Calu3 (cell line): ENCODE results near the gene HCLS1. TPM values are rescaled to one million over a fixed set of nuclear protein-coding genes. Genes with fewer than 3 reads are reported as not detected.
"Not testable (repeated sequence)": the region's sequence is repeated elsewhere in the genome, so short reads cannot be mapped to it uniquely, and the experiment has no call there.

Source experiments
- BruUV-seq: library from RNA; stranded (reverse); fragments of 400-500 nt; replicated peaks from 2 replicates; lab custom pipeline; 2021; lab: Mats Ljungman, UMichigan
- CTCF ChIA-PET: fragments of 300-600 bp; sonication (Branson Sonifier 250); formaldehyde crosslinking; loops from one replicate; lab custom pipeline; 2022; ENCODE audit warnings: antibody characterized with exemption; lab: Charles Lee
- DNase-seq: peaks from one replicate; pipeline ENCODE4 v3.0.0; 2022
- H3K27ac Mint-ChIP-seq: one replicate; pipeline ENCODE4 v1.8.0; 2022; ENCODE audit warnings: mixed read lengths; ENCODE audit not compliant: unreplicated experiment
- H3K27me3 Mint-ChIP-seq: one replicate; pipeline ENCODE4 v1.8.0; 2022; ENCODE audit warnings: mixed read lengths; ENCODE audit not compliant: unreplicated experiment
- H3K36me3 Mint-ChIP-seq: one replicate; pipeline ENCODE4 v1.8.0; 2022; ENCODE audit warnings: mild to moderate bottlenecking, moderate library complexity, mixed read lengths; ENCODE audit not compliant: insufficient read depth, unreplicated experiment
- H3K4me1 Mint-ChIP-seq: one replicate; pipeline ENCODE4 v1.8.0; 2022; ENCODE audit warnings: mild to moderate bottlenecking, low read depth, mixed read lengths; ENCODE audit not compliant: unreplicated experiment
- H3K4me3 Mint-ChIP-seq: one replicate; pipeline ENCODE4 v1.8.0; 2022; ENCODE audit warnings: mild to moderate bottlenecking, low read depth, moderate library complexity, mixed read lengths; ENCODE audit not compliant: unreplicated experiment
- H3K9me3 Mint-ChIP-seq: one replicate; pipeline ENCODE4 v1.8.0; 2022; ENCODE audit warnings: low read depth, mixed read lengths; ENCODE audit not compliant: unreplicated experiment
- CTCF ChIP-seq: fragments of 200-600 bp; IDR thresholded peaks from one replicate; pipeline ENCODE4 v1.8.0; 2022; ENCODE audit warnings: antibody characterized with exemption; ENCODE audit not compliant: unreplicated experiment
- intact Hi-C: fragments of 100-400 bp; cut with micrococcal nuclease; formaldehyde crosslinking; loops from one replicate; pipeline ENCODE4 v1.10.0; 2022; ENCODE audit not compliant: unreplicated experiment
- total RNA-seq: library from RNA; stranded (reverse); gene quantifications from 2 replicates; pipeline ENCODE4 v1.2.3, GENCODE V29; 2022

The HCLS1 gene
- total RNA-seq, 1 experiment from 2014 or later: 1.2 TPM

GRCh38 chr3:121692010-121692699 is 31.5 kb upstream of the HCLS1 start:
- Mint-ChIP-seq H3K27me3 (no peaks in the 10 kb centered on the region), H3K4me3 (no peak overlapping the region), H3K27ac (peak overlapping the region; percentile 22), H3K36me3 (peaks cover 11% of the 10 kb centered on the region), H3K9me3 (no peaks in the 10 kb centered on the region), H3K4me1 (no peaks in the 10 kb centered on the region)
- no peak for TF ChIP-seq CTCF
- no peak for DNase-seq
- CTCF ChIA-PET: no interaction called here
- BruUV-seq: no TSS peak
- intact Hi-C loops: no loop called here

GRCh38 chr3:121690777-121691405 is 30.2 kb upstream of the HCLS1 start:
- H3K4me1 Mint-ChIP-seq: no peaks in the 10 kb centered on the region
- peaks cover 11% of the 10 kb centered on the region for H3K36me3 Mint-ChIP-seq
- H3K4me3 Mint-ChIP-seq: no peak overlapping the region
- H3K27me3 Mint-ChIP-seq: no peaks in the 10 kb centered on the region
- TF ChIP-seq CTCF: no peak
- CTCF ChIA-PET: no interaction called here
- intact Hi-C loops: no loop called here
- no peak for DNase-seq
- no TSS peak for BruUV-seq
- no peaks in the 10 kb centered on the region for H3K9me3 Mint-ChIP-seq
- H3K27ac Mint-ChIP-seq: no peak overlapping the region

GRCh38 chr3:121688747-121689146 is 28.0 kb upstream of the HCLS1 start:
- H3K27me3 Mint-ChIP-seq, H3K4me3 Mint-ChIP-seq, BruUV-seq, H3K27ac Mint-ChIP-seq, CTCF ChIA-PET, H3K9me3 Mint-ChIP-seq, H3K4me1 Mint-ChIP-seq, DNase-seq, intact Hi-C loops: not testable (repeated sequence)
- peaks cover 18% of the 10 kb centered on the region for H3K36me3 Mint-ChIP-seq

GRCh38 chr3:121681792-121682191 is 21.1 kb upstream of the HCLS1 start:
- Mint-ChIP-seq H3K36me3 (peaks cover 13% of the 10 kb centered on the region), H3K9me3 (peaks cover 4% of the 10 kb centered on the region), H3K27ac (no peak overlapping the region), H3K27me3 (no peaks in the 10 kb centered on the region), H3K4me3 (no peak overlapping the region), H3K4me1 (no peaks in the 10 kb centered on the region)
- DNase-seq: no peak
- BruUV-seq: no TSS peak
- CTCF ChIA-PET: no interaction called here
- intact Hi-C loops: no loop called here
- TF ChIP-seq CTCF: no peak

GRCh38 chr3:121677141-121677540 is 16.4 kb upstream of the HCLS1 start:
- Mint-ChIP-seq H3K4me3 (no peak overlapping the region), H3K36me3 (peaks cover 24% of the 10 kb centered on the region), H3K27ac (no peak overlapping the region), H3K4me1 (no peaks in the 10 kb centered on the region), H3K27me3 (no peaks in the 10 kb centered on the region), H3K9me3 (no peaks in the 10 kb centered on the region)
- intact Hi-C loops: no loop called here
- no peak for DNase-seq
- TF ChIP-seq CTCF: no peak
- CTCF ChIA-PET: no interaction called here
- no TSS peak for BruUV-seq
